GM19395 (cell line): ENCODE measurements around the gene KCNQ1.

Experiments
- ATAC-seq: cut with Tn5 transposase; IDR thresholded peaks from one replicate; pipeline ENCODE4 v1.9.1; 2021; ENCODE audit warnings: mild to moderate bottlenecking, moderate library complexity; ENCODE audit not compliant: unreplicated experiment

The KCNQ1 gene

GRCh38 chr11:2809854-2810253 is 365.0 kb downstream of the KCNQ1 start:
- no peak for ATAC-seq

GRCh38 chr11:2810411-2811205 is 365.8 kb downstream of the KCNQ1 start:
- ATAC-seq: no peak

GRCh38 chr11:2811206-2812091 is 366.6 kb downstream of the KCNQ1 start:
- ATAC-seq: no peak

- no peak for ATAC-seq
Observed at GRCh38 chr11:2812371-2812991, 367.7 kb downstream of the KCNQ1 start.

- ATAC-seq: no peak
Observed at GRCh38 chr11:2813141-2813908, 368.5 kb downstream of the KCNQ1 start.

GRCh38 chr11:2813968-2814367 is 369.2 kb downstream of the KCNQ1 start:
- ATAC-seq: no peak

GRCh38 chr11:2814751-2815150 is 369.9 kb downstream of the KCNQ1 start:
- ATAC-seq: no peak

GRCh38 chr11:2815762-2816496 is 371.1 kb downstream of the KCNQ1 start:
- no peak for ATAC-seq

- ATAC-seq: no peak
Observed at GRCh38 chr11:2816523-2816922, 371.7 kb downstream of the KCNQ1 start.

GRCh38 chr11:2816941-2817421 is 372.2 kb downstream of the KCNQ1 start:
- ATAC-seq: no peak

GRCh38 chr11:2817431-2817830 is 372.6 kb downstream of the KCNQ1 start:
- ATAC-seq: no peak

GRCh38 chr11:2818021-2818420 is 373.2 kb downstream of the KCNQ1 start:
- ATAC-seq: no peak

GRCh38 chr11:2818503-2818902 is 373.7 kb downstream of the KCNQ1 start:
- no peak for ATAC-seq

GRCh38 chr11:2819316-2819715 is 374.5 kb downstream of the KCNQ1 start:
- no peak for ATAC-seq

- ATAC-seq: no peak
Observed at GRCh38 chr11:2820976-2821375, 376.2 kb downstream of the KCNQ1 start.

GRCh38 chr11:2821891-2822290 is 377.1 kb downstream of the KCNQ1 start:
- ATAC-seq: no peak

GRCh38 chr11:2824851-2825250 is 380.0 kb downstream of the KCNQ1 start:
- no peak for ATAC-seq

- ATAC-seq: no peak
Observed at GRCh38 chr11:2825261-2825888, 380.6 kb downstream of the KCNQ1 start.

- no peak for ATAC-seq
Observed at GRCh38 chr11:2825889-2826678, 381.3 kb downstream of the KCNQ1 start.
